Measurements from ENCODE around the gene PRKRA.
"Not testable (repeated sequence)": the region's sequence is repeated elsewhere in the genome, so short reads cannot be mapped to it uniquely, and the experiment has no call there.

Gene PRKRA

DNA sequence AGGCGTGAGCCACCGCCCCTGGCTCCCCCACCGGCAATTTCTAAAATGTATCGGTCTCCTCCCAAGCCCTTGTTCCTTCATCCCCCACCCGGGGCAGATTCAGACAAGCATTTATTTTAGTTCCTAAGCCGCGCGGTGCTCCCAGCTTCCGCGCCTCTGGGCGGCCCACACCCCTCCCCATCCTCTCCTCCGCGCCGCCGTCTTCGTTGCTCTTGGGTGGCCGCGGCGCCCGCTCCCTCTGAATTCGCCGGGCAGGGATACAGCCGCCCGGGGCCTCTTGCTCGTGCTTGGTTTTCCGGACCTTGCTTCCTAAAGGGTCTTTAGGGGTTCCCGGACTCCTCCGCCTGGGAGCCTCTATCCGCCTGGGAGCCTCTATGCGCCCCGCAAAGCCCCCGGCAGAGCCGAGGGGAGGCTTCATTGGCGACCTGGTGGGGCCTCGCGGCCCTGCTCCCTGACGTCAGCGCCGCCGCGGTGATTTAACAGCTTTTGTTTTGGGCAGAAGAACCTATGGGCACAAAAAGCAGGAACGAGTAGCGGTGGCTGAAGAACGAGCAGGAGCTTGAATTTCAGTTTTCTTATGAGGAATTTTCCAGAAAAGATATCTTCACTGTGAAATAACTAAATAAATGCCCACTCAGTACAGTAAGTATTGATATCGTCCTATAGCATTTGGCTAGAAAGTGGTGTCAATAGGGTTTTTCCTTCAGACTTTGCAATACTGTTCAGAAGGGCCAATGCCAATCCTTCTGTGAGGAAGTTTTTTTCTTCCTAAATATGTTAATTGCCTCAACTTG is 37.3 kb downstream of the PRKRA start:
- DNase-seq, result peak; percentile 87

DNA sequence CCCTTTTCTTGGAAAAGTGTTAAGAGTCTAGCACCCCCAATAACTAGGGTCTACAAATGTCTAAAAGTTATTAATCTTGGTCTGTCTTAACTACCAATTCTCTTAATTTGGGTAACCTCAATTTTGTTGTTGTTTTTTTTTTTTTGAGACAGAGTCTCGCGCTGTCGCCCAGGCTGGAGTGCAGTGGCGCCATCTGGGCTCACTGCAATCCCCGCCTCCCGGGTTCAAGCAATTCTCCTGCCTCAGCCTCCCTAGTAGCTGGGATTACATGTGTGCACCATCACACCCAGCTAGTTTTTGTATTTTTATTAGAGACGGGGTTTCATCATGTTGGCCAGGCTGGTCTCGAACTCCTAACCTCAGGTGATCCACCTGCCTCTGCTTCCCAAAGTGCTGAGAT is 38.5 kb downstream of the PRKRA start:
- DNase-seq, result not testable (repeated sequence)

DNA sequence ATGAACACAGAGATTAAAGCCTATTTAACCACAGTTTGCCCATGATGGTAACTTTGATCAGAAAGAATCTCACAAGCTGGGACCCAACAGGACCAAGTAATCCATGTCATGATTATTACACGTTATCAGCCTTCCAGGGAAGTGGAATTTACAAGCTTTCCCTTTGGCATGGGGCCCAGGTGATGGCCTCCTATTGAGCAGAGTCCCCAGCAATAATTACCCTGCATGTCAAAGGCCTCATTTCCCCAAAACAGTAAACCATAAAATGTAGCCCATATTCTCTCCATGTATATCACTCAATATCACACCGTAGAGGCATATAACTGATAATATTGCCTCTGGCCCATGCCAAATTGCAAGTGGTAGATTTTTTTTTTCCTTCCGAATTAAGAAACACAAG is 38.9 kb downstream of the PRKRA start:
- DNase-seq, result no peak

DNA sequence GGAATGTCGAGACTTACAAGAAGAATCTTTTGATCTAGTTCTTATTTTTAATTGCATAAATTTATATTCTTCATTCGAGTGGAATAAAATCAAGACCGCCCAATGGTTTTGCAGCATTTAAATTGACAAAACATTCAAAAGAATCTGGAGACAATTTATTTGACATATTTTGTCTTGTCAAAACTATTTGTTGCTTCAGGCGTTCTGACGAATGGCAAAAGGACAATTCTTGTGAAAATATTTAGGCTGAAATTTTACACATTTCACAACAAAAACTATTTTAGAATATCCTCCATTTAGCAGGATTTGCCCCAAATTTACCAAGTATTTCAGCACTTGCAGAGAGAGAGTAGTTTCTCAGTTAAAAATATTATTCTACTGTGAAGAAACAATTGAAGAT is 41.7 kb downstream of the PRKRA start:
- DNase-seq, result no peak

DNA sequence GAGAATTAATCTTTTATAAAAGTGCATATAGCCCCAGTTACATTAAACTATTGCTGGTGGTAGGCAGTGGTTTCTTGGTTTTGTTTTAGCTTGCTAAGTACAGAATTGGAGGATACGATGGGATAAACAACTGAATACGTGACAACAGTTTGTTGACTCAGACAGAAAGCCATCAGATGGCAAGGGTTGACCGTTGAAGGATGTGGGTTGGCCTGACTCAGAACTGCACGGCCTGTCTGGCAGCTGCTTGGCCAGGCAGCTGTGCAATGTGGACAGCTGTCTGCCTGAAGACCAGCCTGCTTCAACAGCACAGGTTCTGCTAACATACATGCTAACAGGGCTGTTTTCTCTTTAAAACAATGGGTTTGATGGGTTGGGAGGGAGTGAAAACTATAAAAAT is 46.6 kb downstream of the PRKRA start:
- DNase-seq, result peak; percentile 21

DNA sequence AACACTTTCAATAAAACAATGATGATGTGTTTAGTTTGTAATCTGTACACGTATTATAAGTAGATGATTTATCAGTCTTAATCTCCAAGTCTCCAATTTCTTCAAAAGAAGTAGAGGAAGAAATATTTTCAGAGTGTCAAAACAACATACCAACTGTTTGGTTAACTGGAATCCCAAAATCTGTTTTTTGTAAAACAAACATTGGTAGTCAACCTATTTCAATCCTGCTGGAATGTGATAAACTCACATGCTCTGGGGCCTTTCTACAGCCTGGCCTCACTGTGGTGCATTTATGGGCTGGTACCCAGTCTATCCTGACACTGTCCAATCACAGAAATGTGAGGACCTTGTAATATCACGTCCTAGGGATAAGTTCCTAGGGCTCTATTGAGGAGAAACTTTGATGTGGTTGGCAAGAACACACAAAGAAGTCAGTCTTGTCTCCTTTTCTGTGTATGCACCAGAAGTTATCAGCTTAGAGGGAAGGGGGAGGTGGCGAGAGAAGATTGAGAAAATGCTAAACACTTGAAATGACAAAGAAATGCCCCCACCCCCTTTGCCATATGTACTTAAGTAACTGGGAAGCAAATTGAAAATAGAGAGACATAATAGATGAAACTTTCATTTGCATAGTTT is 47.2 kb downstream of the PRKRA start:
- DNase-seq, result no peak

DNA sequence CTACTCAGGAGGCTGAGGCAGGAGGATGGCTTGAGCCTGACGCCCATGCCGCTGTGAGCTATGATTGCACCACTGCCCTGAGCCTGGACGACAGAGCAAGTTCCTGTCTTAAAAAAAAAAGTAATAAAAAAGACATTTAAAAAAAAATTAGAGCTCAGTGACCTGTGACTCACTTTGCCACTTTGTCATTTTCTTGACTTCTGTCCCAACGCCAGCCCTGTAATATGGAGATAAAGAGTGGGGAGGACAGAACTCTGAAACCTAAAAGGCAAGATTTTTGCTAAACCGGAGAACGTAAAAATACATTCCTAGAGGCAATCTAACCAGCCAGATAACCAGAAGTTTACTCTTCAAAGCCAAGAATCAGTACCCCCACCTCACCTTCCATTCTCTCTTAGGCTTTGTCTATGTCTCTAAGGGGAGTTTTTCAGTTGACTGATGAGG is 49.0 kb downstream of the PRKRA start:
- DNase-seq, result no peak

DNA sequence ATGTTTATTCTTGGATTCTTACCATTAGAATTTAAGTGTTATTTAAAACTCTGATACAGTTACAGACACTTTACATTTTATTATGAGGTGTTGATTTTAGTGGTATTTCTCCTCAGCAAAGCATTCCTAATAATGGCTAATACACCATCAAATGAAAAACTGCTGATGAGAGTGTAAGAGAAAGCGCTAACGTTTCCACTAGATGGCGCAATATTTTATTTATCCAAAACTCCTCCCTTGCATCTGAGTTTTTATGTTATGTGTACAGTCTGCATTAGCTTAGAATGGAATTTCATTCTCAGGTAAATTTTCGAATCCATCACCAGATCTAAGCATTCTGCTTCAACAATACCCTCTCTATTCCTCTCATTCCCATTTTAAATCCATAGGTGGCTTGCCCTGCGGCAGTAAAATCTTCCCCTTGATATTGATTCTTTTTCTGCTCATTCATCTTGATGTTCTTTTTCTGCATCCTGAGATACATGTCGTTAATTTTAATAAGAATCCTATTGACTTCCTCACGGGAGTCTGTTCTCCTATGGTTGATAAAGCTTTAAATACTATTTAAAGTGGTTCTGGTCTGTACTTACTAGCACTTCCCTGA is 53.9 kb downstream of the PRKRA start:
- DNase-seq, result peak; percentile 69

DNA sequence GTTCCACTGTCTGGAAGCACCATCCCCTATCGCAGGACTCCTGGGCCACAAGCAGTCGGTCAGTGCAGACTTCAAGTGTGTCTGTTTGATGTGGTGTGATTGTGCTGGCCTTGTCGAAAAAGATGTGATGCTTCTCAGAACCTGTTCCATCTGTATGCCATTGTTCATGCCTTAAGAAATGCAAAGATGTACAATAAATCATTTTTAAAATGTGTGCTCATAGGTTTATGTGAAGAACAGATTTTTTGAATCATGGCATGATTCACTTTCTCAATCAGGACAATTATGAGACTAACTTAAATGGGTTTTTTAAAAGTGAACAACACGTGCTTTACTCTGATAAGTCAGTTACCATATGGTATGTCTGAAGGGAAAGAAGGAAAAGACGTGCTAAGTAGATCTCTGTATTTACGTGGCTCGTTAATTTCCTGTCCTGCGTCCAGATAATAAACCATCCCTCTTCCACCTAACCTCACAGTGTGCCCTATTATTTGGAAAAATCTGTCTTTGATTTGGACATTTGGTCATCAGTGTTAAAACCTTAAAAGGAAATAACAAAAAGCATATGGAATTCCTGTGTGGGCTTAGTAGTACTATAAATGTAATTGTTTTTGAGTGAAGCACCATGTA is 54.9 kb downstream of the PRKRA start:
- DNase-seq, result no peak

DNA sequence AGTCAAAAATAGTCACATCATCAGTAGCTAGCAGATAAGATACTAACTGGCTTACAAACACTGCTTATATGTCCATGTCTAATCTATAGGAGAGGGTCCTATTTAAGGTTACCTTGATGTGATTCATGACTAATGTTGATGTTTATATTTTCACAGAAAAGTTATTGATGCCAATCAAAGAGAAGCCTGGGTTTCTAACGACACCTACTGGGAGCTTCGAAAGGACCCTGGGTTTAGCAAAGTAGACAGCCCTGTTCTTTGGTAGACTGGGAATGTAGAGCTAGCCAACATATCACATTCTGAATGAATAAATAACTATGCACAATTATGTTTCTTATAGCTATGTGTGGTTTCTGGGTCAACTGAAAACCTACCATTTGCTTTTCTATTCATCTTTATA is 55.7 kb downstream of the PRKRA start:
- DNase-seq, result no peak

DNA sequence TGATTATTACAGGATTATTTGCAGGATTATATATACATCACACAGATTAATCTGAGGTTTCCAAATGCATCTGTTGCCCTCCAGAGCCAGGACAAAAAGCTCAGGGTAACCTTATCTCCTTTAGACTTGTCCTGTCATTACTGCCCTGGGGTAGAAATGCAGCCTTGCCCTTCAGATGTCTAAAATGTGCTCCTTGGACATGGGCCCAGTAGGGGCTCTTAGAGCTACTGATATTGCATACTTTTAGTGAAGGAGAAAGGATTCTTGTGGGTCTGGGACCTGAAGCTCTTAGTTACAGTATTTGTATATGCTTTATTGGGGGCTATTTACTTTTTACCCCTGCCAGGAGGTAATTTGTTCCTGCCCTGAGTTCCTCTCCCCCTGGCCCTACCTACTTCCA is 56.1 kb downstream of the PRKRA start:
- no peak for DNase-seq

DNA sequence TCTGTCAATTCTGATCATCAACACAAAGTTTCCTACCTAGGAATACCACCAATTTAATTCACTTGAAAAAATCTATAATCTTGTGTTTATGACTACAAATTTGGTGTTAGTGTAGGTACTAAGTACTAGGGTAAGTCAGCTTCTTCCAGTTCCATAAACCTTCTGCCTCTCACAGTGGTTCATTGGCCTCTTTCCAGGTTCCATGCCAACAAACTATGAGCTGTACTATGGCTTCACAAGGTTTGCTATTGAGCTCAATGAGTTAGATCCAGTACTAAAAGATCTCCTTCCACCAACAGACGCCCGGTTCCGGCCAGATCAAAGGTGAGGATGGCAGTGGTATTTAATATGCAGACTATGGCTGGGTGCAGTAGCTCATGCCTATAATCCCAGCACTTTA is 58.8 kb downstream of the PRKRA start:
- no peak for DNase-seq

DNA sequence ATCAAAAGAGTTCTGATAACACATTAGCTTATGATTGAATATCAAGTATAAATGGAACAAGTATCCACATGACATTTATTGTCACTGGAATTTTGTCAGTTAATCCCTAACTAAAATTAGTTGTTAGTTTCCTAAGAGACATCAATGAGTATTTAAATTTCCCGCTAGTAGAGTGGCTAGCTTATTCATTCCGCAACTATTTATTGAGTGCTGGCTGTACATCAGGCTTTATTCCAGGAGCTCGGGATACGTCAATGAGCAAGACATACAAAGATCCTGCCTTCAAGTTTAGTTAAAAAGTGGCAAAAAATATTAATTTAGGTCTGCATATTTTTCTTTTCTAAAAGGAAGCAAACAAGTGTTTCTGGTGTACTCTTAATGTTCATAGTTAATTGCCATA is 59.3 kb downstream of the PRKRA start:
- no peak for DNase-seq

DNA sequence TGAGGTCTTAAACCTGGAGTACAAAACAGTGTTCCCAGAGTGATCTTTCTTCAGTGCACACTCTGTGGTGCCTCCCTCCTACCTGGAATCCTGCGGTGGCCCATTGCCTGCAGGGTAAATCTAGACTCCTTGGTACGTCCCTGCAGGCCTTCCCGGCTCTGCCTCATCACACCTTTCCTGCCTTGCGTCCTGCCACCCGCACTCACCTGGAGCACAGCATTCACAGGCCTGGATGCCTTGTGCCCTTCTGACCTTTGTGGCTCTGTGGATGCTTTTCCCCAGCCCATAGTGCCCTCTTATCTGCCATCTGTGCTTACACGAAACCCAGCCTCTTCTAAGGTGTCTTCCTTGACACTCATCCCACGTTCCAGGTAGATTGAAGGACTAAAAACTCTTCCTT is 62.7 kb downstream of the PRKRA start:
- no peak for DNase-seq

DNA sequence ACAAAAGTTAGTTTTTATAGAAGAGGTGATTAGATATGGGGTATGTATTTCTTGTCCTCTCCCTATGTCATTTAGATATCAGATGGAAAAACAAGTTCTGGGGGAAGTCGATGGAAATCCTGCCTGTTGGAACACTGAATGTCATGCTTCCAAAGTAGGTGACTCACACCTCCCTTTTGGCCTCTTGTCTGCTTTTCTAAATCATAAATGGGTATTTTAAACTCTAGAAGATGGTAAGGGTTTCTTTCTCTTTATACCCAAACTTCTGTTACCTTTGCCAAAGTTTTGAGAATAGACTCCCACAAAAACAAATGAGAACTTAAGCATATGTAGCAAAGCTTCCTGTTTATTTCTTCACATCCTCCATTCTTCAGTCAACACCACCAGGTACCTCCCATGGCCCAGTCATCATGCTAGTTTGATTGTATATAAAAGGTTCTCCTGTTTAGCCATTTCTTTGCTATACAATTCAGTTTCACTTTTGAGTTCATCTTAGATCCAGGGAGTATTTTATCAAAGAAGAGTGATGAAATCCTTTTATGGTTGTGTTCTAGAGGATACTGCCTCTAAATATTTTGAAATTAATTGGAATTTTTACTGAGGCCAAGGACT is 63.9 kb downstream of the PRKRA start:
- no peak for DNase-seq

DNA sequence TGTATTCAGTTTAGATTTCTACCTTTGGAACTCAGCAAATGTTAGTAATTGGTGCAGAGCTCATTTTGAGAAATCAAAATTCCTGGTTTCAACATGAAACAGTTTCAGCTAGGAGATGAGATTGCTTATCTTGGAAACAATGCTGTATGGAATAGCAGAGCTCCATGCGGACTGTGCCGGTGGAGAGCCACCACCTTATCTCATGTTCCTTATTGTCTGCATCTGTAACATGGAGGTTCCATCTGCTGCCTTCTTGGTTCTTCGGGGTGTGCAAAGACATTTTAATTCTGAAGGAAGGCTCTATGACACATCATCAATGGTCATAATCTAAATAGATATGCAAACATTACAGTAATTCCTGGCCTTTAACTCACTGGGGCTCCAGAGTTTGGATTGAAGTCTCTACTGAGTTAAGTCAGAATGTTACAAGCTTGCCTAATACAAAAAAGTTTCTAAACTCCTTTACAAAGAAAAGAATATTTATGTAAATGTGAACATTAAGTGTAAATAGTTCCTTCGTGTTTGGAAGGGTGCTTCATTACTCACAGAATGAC is 65.3 kb downstream of the PRKRA start:
- no peak for DNase-seq

DNA sequence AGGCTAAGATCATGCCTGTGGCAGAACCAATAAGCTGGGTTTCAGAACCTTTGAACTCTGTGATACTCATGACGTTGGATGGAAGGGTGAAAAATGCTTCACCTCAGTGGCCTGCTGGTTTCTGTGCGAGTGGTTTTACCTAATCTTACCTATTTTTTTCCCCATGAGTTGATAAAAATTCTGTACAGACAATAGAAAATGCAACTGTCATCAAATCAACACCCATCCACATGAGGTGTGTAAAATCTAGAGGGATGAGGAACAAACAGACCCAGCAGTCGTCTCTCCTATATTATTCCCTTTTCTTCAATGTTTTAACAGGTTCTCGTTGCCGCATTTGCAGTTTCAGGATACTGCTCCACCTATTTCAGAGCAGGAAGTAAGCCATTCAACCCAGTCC is 67.3 kb downstream of the PRKRA start:
- no peak for DNase-seq
